WTC11 (cell line): ENCODE results near the gene HSPA4. TPM values are rescaled to one million over a fixed set of nuclear protein-coding genes. Genes with fewer than 3 reads are reported as not detected.

Source experiments
- ATAC-seq: fragments of 200-7000 bp; cut with Tn5 transposase; 2 replicates; pipeline ENCODE4 v1.10.0; 2021; ENCODE audit warnings: mild to moderate bottlenecking, moderate library complexity
- CTCF ChIA-PET: fragments of 300-600 bp; sonication (Branson Sonifier 250); formaldehyde crosslinking; loops from one replicate; lab custom pipeline; 2021; ENCODE audit warnings: antibody characterized with exemption; lab: Charles Lee
- POLR2A ChIA-PET: fragments of 350-600 bp; sonication (Branson Sonifier 250); formaldehyde crosslinking; loops from one replicate; lab custom pipeline; 2021; ENCODE audit warnings: antibody characterized with exemption; lab: Charles Lee
- DNase-seq: peaks from one replicate; pipeline ENCODE4 v3.0.0; 2021; ENCODE audit warnings: low spot score
- H3K27ac Mint-ChIP-seq: 2 replicates; pipeline ENCODE4 v1.8.0; 2021; ENCODE audit warnings: mixed read lengths
- H3K27me3 Mint-ChIP-seq: 2 replicates; pipeline ENCODE4 v1.8.0; 2021; ENCODE audit warnings: low read depth, mild to moderate bottlenecking, moderate library complexity, mixed read lengths
- H3K36me3 Mint-ChIP-seq: 2 replicates; pipeline ENCODE4 v1.8.0; 2021; ENCODE audit warnings: mixed read lengths
- H3K4me1 Mint-ChIP-seq: 2 replicates; pipeline ENCODE4 v1.8.0; 2022; ENCODE audit warnings: mixed read lengths
- H3K4me3 Mint-ChIP-seq: 2 replicates; pipeline ENCODE4 v1.8.0; 2021; ENCODE audit warnings: mild to moderate bottlenecking, moderate library complexity, mixed read lengths
- H3K9me3 Mint-ChIP-seq: 2 replicates; pipeline ENCODE4 v1.8.0; 2021; ENCODE audit warnings: mixed read lengths
- AFF4 ChIP-seq: sonication (generic); formaldehyde crosslinking; IDR thresholded peaks from 2 replicates; pipeline ENCODE4 v1.8.1; 2023; ENCODE audit warnings: mild to moderate bottlenecking, missing genetic modification reagents, borderline replicate concordance
- ATF1 ChIP-seq: sonication (generic); formaldehyde crosslinking; IDR thresholded peaks from 2 replicates; pipeline ENCODE4 v1.8.1; 2023; ENCODE audit warnings: mild to moderate bottlenecking, moderate library complexity, missing genetic modification reagents
- CBFB ChIP-seq: sonication (generic); formaldehyde crosslinking; IDR thresholded peaks from 2 replicates; pipeline ENCODE4 v1.8.1; 2022; ENCODE audit warnings: mild to moderate bottlenecking, low read depth, missing genetic modification reagents
- CDX4 ChIP-seq: fragments of 250-450 bp; sonication (Bioruptor Pico); IDR thresholded peaks from 2 replicates; pipeline ENCODE4 v1.9.0; 2021; ENCODE audit warnings: moderate library complexity, mild to moderate bottlenecking, inconsistent platforms, borderline replicate concordance
- E2F4 ChIP-seq: sonication (generic); formaldehyde crosslinking; IDR thresholded peaks from 2 replicates; pipeline ENCODE4 v1.8.1; 2022; ENCODE audit warnings: low read depth, mild to moderate bottlenecking, moderate library complexity, missing genetic modification reagents, borderline replicate concordance
- FOXP1 ChIP-seq: sonication (generic); formaldehyde crosslinking; IDR thresholded peaks from 2 replicates; pipeline ENCODE4 v1.8.0; 2022; ENCODE audit warnings: missing genetic modification reagents, mild to moderate bottlenecking, moderate library complexity, borderline replicate concordance
- IRF1 ChIP-seq: sonication (generic); formaldehyde crosslinking; IDR thresholded peaks from 2 replicates; pipeline ENCODE4 v1.8.0; 2023; ENCODE audit warnings: missing genetic modification reagents
- JAZF1 ChIP-seq: fragments of 250-450 bp; sonication (Bioruptor Pico); IDR thresholded peaks from 2 replicates; pipeline ENCODE4 v1.9.0; 2021; ENCODE audit warnings: moderate library complexity, mild to moderate bottlenecking, inconsistent platforms
- NFATC4 ChIP-seq: fragments of 250-450 bp; sonication (Bioruptor Pico); IDR thresholded peaks from 2 replicates; pipeline ENCODE4 v1.9.0; 2021; ENCODE audit warnings: mild to moderate bottlenecking
- NFE2L1 ChIP-seq: sonication (generic); formaldehyde crosslinking; IDR thresholded peaks from 2 replicates; pipeline ENCODE4 v1.8.1; 2023; ENCODE audit warnings: missing genetic modification reagents
- NR2C2 ChIP-seq: sonication (generic); formaldehyde crosslinking; IDR thresholded peaks from 2 replicates; pipeline ENCODE4 v1.8.0; 2022; ENCODE audit warnings: mild to moderate bottlenecking, missing genetic modification reagents
- NR3C1 ChIP-seq: sonication (generic); formaldehyde crosslinking; conservative IDR thresholded peaks from 2 replicates; pipeline ENCODE4 v1.8.1; 2023; ENCODE audit warnings: low read depth, mild to moderate bottlenecking, missing genetic modification reagents
- RORB ChIP-seq: fragments of 250-450 bp; sonication (Bioruptor Pico); IDR thresholded peaks from 2 replicates; pipeline ENCODE4 v1.9.0; 2021; ENCODE audit warnings: mild to moderate bottlenecking
- ZNF232 ChIP-seq: sonication (generic); formaldehyde crosslinking; IDR thresholded peaks from 2 replicates; pipeline ENCODE4 v1.8.0; 2022; ENCODE audit warnings: mild to moderate bottlenecking, missing genetic modification reagents
- ZNF396 ChIP-seq: fragments of 250-450 bp; sonication (Bioruptor Pico); IDR thresholded peaks from 2 replicates; pipeline ENCODE4 v1.8.0; 2021; ENCODE audit warnings: mild to moderate bottlenecking, moderate library complexity, borderline replicate concordance
- ZNF423 ChIP-seq: fragments of 250-450 bp; sonication (Bioruptor Pico); IDR thresholded peaks from 2 replicates; pipeline ENCODE4 v2.1.2; 2022; ENCODE audit warnings: mild to moderate bottlenecking, moderate library complexity
- ZNF532 ChIP-seq: fragments of 250-450 bp; sonication (Bioruptor Pico); IDR thresholded peaks from 2 replicates; pipeline ENCODE4 v1.9.0; 2021; ENCODE audit warnings: mild to moderate bottlenecking, borderline replicate concordance
- total RNA-seq: library from RNA; stranded (reverse); gene quantifications from 3 replicates; pipeline ENCODE4 v1.2.3, GENCODE V29; 2021

Gene HSPA4
- total RNA-seq, 1 experiment from 2014 or later: 363 TPM

- TF ChIP-seq NFE2L1 (CRISPR knock-in tag) (no peak), E2F4 (CRISPR knock-in tag) (no peak), IRF1 (no peak), NR3C1 (CRISPR knock-in tag) (no peak), RORB (no peak), FOXP1 (CRISPR knock-in tag) (no peak), ZNF423 (CRISPR knock-in tag) (no peak), ZNF396 (CRISPR knock-in tag) (no peak), ATF1 (CRISPR knock-in tag) (no peak)
- POLR2A ChIA-PET: no interaction called here
- peaks cover 36% of the 10 kb centered on the region for H3K4me1 Mint-ChIP-seq
- DNase-seq (no peak), ATAC-seq (no peak)
- CTCF ChIA-PET: no interaction called here
- peak overlapping the region; percentile 97 for H3K27ac Mint-ChIP-seq
- peak overlapping the region; percentile 41 for H3K4me3 Mint-ChIP-seq
- peaks cover 6% of the 10 kb centered on the region for H3K36me3 Mint-ChIP-seq
- H3K27me3 Mint-ChIP-seq: no peaks in the 10 kb centered on the region
- H3K9me3 Mint-ChIP-seq: peaks cover 8% of the 10 kb centered on the region
Measured at GRCh38 chr5:133049726-133050048, 2.1 kb upstream of the HSPA4 start.

- H3K36me3 Mint-ChIP-seq: peaks cover 12% of the 10 kb centered on the region
- no peaks in the 10 kb centered on the region for H3K27me3 Mint-ChIP-seq
- ATAC-seq: peak; percentile 49
- TF ChIP-seq AFF4 (CRISPR knock-in tag): peak; percentile 40; the same call in 1 of the 2 replicates
- TF ChIP-seq NR2C2: no peak
- no peak for TF ChIP-seq CDX4 (CRISPR knock-in tag)
- no peak for TF ChIP-seq JAZF1 (CRISPR knock-in tag)
- TF ChIP-seq ZNF232 (CRISPR knock-in tag): no peak
- TF ChIP-seq NFATC4 (CRISPR knock-in tag): no peak
- TF ChIP-seq, all 79 proteins: peak for 1
- CTCF ChIA-PET: no interaction called here
- no peak for DNase-seq
- H3K4me1 Mint-ChIP-seq: peaks cover 44% of the 10 kb centered on the region
- POLR2A ChIA-PET: interaction anchor here (2.1 to 2.2 kb wide), 2 partner anchors 25 to 88 kb away, joined by 9 to 22 read pairs; partner anchors contain the start of gene AFF4
- peaks cover 8% of the 10 kb centered on the region for H3K9me3 Mint-ChIP-seq
- H3K27ac Mint-ChIP-seq: peak overlapping the region; percentile 100
- peak overlapping the region; percentile 89 for H3K4me3 Mint-ChIP-seq
Measured at GRCh38 chr5:133050521-133050920, 1.3 kb upstream of the HSPA4 start.

- 0 out of 2 replicates have a peak, but pooled peaks have one; percentile 25 for TF ChIP-seq ZNF532 (CRISPR knock-in tag)
- no peak for TF ChIP-seq CBFB (CRISPR knock-in tag)
- TF ChIP-seq, all 79 proteins: peak for 1
- Mint-ChIP-seq H3K36me3 (peaks cover 12% of the 10 kb centered on the region), H3K27me3 (no peaks in the 10 kb centered on the region), H3K4me3 (peak overlapping the region; percentile 89), H3K27ac (peak overlapping the region; percentile 100), H3K9me3 (peaks cover 8% of the 10 kb centered on the region), H3K4me1 (peaks cover 48% of the 10 kb centered on the region)
- DNase-seq (no peak), ATAC-seq (no peak)
- ChIA-PET CTCF (interaction anchor here (1.0 to 1.5 kb wide), 4 partner anchors 19 to 946 kb away, joined by 3 to 4 read pairs (median 4); no protein-coding TSS in a partner anchor), POLR2A (interaction anchor here (1.0 to 2.2 kb wide), 11 partner anchors 8 to 228 kb away, joined by 3 to 22 read pairs (median 5); partner anchors contain the start of gene AFF4)
Measured at GRCh38 chr5:133051061-133051541, 712 bp upstream of the HSPA4 start.
